Osteoblast (primary cell): ENCODE data around the gene RYR2. TPM values are rescaled to one million over a fixed set of nuclear protein-coding genes. Genes with fewer than 3 reads are reported as not detected.

Source experiments
- DNase-seq: peaks from one replicate; pipeline ENCODE4 v3.0.0; 2011; ENCODE audit warnings: low spot score, mixed read lengths; ENCODE audit not compliant: insufficient read length; ENCODE audit errors: missing footprints
- H2AFZ ChIP-seq: 2 replicates; pipeline ENCODE4 v1.6.0; 2011; ENCODE audit warnings: mild to moderate bottlenecking, low read length
- H3K27ac ChIP-seq: 2 replicates; pipeline ENCODE4 v1.5.1; 2011; ENCODE audit warnings: mild to moderate bottlenecking, low read depth, low read length, moderate library complexity
- H3K27me3 ChIP-seq: 2 replicates; pipeline ENCODE4 v1.6.0; 2012; ENCODE audit warnings: mild to moderate bottlenecking, control low read depth, inconsistent platforms, low read length, moderate library complexity; ENCODE audit not compliant: insufficient read depth
- H3K36me3 ChIP-seq: 2 replicates; pipeline ENCODE4 v1.5.1; 2011; ENCODE audit warnings: mild to moderate bottlenecking, low read length, control low read depth, moderate library complexity; ENCODE audit not compliant: insufficient read depth
- H3K4me1 ChIP-seq: 2 replicates; pipeline ENCODE4 v1.5.1; 2011; ENCODE audit warnings: mild to moderate bottlenecking, low read length, control low read depth, moderate library complexity; ENCODE audit not compliant: insufficient read depth
- H3K4me2 ChIP-seq: 2 replicates; pipeline ENCODE4 v1.6.0; 2011; ENCODE audit warnings: mild to moderate bottlenecking, low read length; ENCODE audit not compliant: insufficient read depth
- H3K4me3 ChIP-seq: fragments of 200-600 bp; sonication (generic); 3 replicates; pipeline ENCODE4 v1.5.1; 2012; ENCODE audit warnings: mild to moderate bottlenecking, low read length, inconsistent platforms; ENCODE audit not compliant: insufficient read depth
- H3K79me2 ChIP-seq: 2 replicates; pipeline ENCODE4 v1.6.0; 2012; ENCODE audit warnings: mild to moderate bottlenecking, low read length, control low read depth, inconsistent platforms; ENCODE audit not compliant: insufficient read depth
- H3K9me3 ChIP-seq: 2 replicates; pipeline ENCODE4 v1.5.1; 2011; ENCODE audit warnings: low read depth, low read length, control low read depth
- H4K20me1 ChIP-seq: 2 replicates; pipeline ENCODE4 v1.6.0; 2012; ENCODE audit warnings: mild to moderate bottlenecking, low read length, control low read depth; ENCODE audit not compliant: insufficient read depth
- CTCF ChIP-seq: IDR thresholded peaks from 2 replicates; pipeline ENCODE4 v1.5.1; 2011; ENCODE audit warnings: mild to moderate bottlenecking, low read depth, low read length, moderate library complexity; ENCODE audit errors: extremely low read depth
- total RNA-seq: library from RNA; depleted of rRNA; stranded (reverse); fragments of >200 nt; gene quantifications from 2 replicates; pipeline ENCODE4 v1.2.3, GENCODE V29; 2012

Gene RYR2
- total RNA-seq, 1 donor, result not detected

- Histone ChIP-seq H3K9me3 (no peaks in the 10 kb centered on the region), H4K20me1 (no peaks in the 10 kb centered on the region), H3K27ac (no peak overlapping the region), H3K79me2 (no peaks in the 10 kb centered on the region), H2AFZ (no peak overlapping the region), H3K4me3 (no peak overlapping the region), H3K4me2 (no peak overlapping the region), H3K4me1 (no peaks in the 10 kb centered on the region), H3K36me3 (no peaks in the 10 kb centered on the region), H3K27me3 (no peaks in the 10 kb centered on the region)
- TF ChIP-seq CTCF, result no peak
- no peak for DNase-seq
Observed at GRCh38 chr1:237794071-237794470, 752.1 kb downstream of the RYR2 start.

- no peaks in the 10 kb centered on the region for H3K79me2 ChIP-seq
- H2AFZ ChIP-seq, result no peak overlapping the region
- no peaks in the 10 kb centered on the region for H3K36me3 ChIP-seq
- TF ChIP-seq CTCF, result no peak
- no peak overlapping the region for H3K4me3 ChIP-seq
- H3K27me3 ChIP-seq, result no peaks in the 10 kb centered on the region
- no peaks in the 10 kb centered on the region for H3K9me3 ChIP-seq
- H3K4me2 ChIP-seq, result no peak overlapping the region
- no peak overlapping the region for H3K27ac ChIP-seq
- no peak for DNase-seq
- no peaks in the 10 kb centered on the region for H3K4me1 ChIP-seq
- no peaks in the 10 kb centered on the region for H4K20me1 ChIP-seq
Observed at GRCh38 chr1:237795558-237795957, 753.6 kb downstream of the RYR2 start.

GRCh38 chr1:237799762-237800474, 757.9 kb downstream of the RYR2 start:
- Histone ChIP-seq H3K79me2 (no peaks in the 10 kb centered on the region), H3K4me3 (no peak overlapping the region), H3K27me3 (no peaks in the 10 kb centered on the region), H2AFZ (no peak overlapping the region), H3K36me3 (no peaks in the 10 kb centered on the region), H4K20me1 (no peaks in the 10 kb centered on the region), H3K4me2 (no peak overlapping the region), H3K9me3 (no peaks in the 10 kb centered on the region), H3K4me1 (no peaks in the 10 kb centered on the region), H3K27ac (no peak overlapping the region)
- TF ChIP-seq CTCF, result no peak
- no peak for DNase-seq

GRCh38 chr1:237804516-237804915, 762.5 kb downstream of the RYR2 start:
- Histone ChIP-seq H3K27ac (no peak overlapping the region), H4K20me1 (no peaks in the 10 kb centered on the region), H3K36me3 (no peaks in the 10 kb centered on the region), H3K4me3 (no peak overlapping the region), H3K4me1 (no peaks in the 10 kb centered on the region), H3K9me3 (no peaks in the 10 kb centered on the region), H3K79me2 (no peaks in the 10 kb centered on the region), H2AFZ (no peak overlapping the region), H3K4me2 (no peak overlapping the region), H3K27me3 (no peaks in the 10 kb centered on the region)
- TF ChIP-seq CTCF, result no peak
- no peak for DNase-seq
